GM18505 (cell line): ENCODE measurements around the gene ACSS1.
"Not testable (repeated sequence)": the region's sequence is repeated elsewhere in the genome, so short reads cannot be mapped to it uniquely, and the experiment has no call there.

Experiments used
- ATAC-seq: cut with Tn5 transposase; IDR thresholded peaks from one replicate; pipeline ENCODE4 v1.9.1; 2021; ENCODE audit not compliant: unreplicated experiment
- POLR2A ChIP-seq: IDR thresholded peaks from 4 replicates; pipeline ENCODE4 v1.6.1; 2011; ENCODE audit warnings: borderline replicate concordance; ENCODE audit not compliant: insufficient read depth, insufficient read length; ENCODE audit errors: extremely low read depth

The ACSS1 gene

GRCh38 chr20:25007491-25008305 is 50.2 kb downstream of the ACSS1 start:
- no peak for ATAC-seq
- no peak for TF ChIP-seq POLR2A

GRCh38 chr20:25006431-25007167 is 51.3 kb downstream of the ACSS1 start:
- no peak for TF ChIP-seq POLR2A
- ATAC-seq = no peak

GRCh38 chr20:25005661-25006060 is 52.3 kb downstream of the ACSS1 start:
- no peak for TF ChIP-seq POLR2A
- no peak for ATAC-seq

- no peak for ATAC-seq
- no peak for TF ChIP-seq POLR2A
Measured at GRCh38 chr20:25005220-25005619, 52.7 kb downstream of the ACSS1 start.

GRCh38 chr20:25003002-25003401 is 54.9 kb downstream of the ACSS1 start:
- no peak for TF ChIP-seq POLR2A
- no peak for ATAC-seq

- not testable (repeated sequence) for ATAC-seq
Measured at GRCh38 chr20:25001323-25001722, 56.6 kb downstream of the ACSS1 start.

GRCh38 chr20:25000268-25000801 is 57.6 kb downstream of the ACSS1 start:
- TF ChIP-seq POLR2A = no peak
- ATAC-seq = no peak

- no peak for ATAC-seq
- no peak for TF ChIP-seq POLR2A
Measured at GRCh38 chr20:24999568-24999967, 58.4 kb downstream of the ACSS1 start.

- TF ChIP-seq POLR2A = no peak
- ATAC-seq = no peak
Measured at GRCh38 chr20:24998631-24999445, 59.1 kb downstream of the ACSS1 start.

- no peak for ATAC-seq
- no peak for TF ChIP-seq POLR2A
Measured at GRCh38 chr20:24998121-24998520, 59.8 kb downstream of the ACSS1 start.

GRCh38 chr20:24996449-24997377 is 61.2 kb downstream of the ACSS1 start:
- no peak for TF ChIP-seq POLR2A
- no peak for ATAC-seq

GRCh38 chr20:24995741-24996448 is 62.0 kb downstream of the ACSS1 start:
- no peak for ATAC-seq
- TF ChIP-seq POLR2A = no peak
